K562 (cell line): ENCODE data around the gene MRPL48. TPM values are rescaled to one million over a fixed set of nuclear protein-coding genes. Genes with fewer than 3 reads are reported as not detected.

ENCODE experiments used
- AFF1 ChIP-seq, 2 experiments: fragments of 450-650 bp; IDR thresholded peaks; 2 replicates each; pipeline ENCODE4 v1.6.1; 2018; ENCODE audit warnings: mild to moderate bottlenecking in 2 of 2, low read depth in 1 of 2; ENCODE audit not compliant: partially characterized antibody in 2 of 2
- DIDO1 ChIP-seq: fragments of 450-650 bp; IDR thresholded peaks from 2 replicates; pipeline ENCODE4 v1.6.1; 2016; ENCODE audit warnings: low read depth, missing biosample characterization, missing genetic modification characterization
- ELF2 ChIP-seq: fragments of 250-450 bp; sonication (Bioruptor Pico); IDR thresholded peaks from 2 replicates; pipeline ENCODE4 v1.5.0; 2021; ENCODE audit warnings: mild to moderate bottlenecking
- ELK3 ChIP-seq: fragments of 450-650 bp; formaldehyde crosslinking; IDR thresholded peaks from 2 replicates; pipeline ENCODE4 v1.4.0; 2020; ENCODE audit warnings: mild to moderate bottlenecking
- KHSRP ChIP-seq: fragments of 450-650 bp; IDR thresholded peaks from 2 replicates; pipeline ENCODE4 v1.6.1; 2017
- SLC30A9 ChIP-seq: fragments of 250-450 bp; sonication (Bioruptor Pico); IDR thresholded peaks from 2 replicates; pipeline ENCODE4 v1.8.0; 2022; ENCODE audit warnings: mild to moderate bottlenecking, moderate library complexity
- SNAPC5 ChIP-seq: fragments of 250-450 bp; sonication (Bioruptor Pico); IDR thresholded peaks from 2 replicates; pipeline ENCODE4 v1.8.0; 2021; ENCODE audit warnings: moderate library complexity, mild to moderate bottlenecking, inconsistent platforms
- SNIP1 ChIP-seq: fragments of 450-650 bp; IDR thresholded peaks from 2 replicates; pipeline ENCODE4 v1.7.1; 2017; ENCODE audit warnings: low read depth, mild to moderate bottlenecking
- SP1 ChIP-seq: sonication (generic); formaldehyde crosslinking; IDR thresholded peaks from 2 replicates; pipeline ENCODE4 v1.8.1; 2022; ENCODE audit warnings: mild to moderate bottlenecking, missing genetic modification reagents
- ZBED1 ChIP-seq: IDR thresholded peaks from 2 replicates; pipeline ENCODE4 v1.6.1; 2014
- ZFX ChIP-seq: sonication (generic); formaldehyde crosslinking; IDR thresholded peaks from 2 replicates; pipeline ENCODE4 v1.8.0; 2022; ENCODE audit warnings: mild to moderate bottlenecking, missing genetic modification reagents, moderate library complexity
- ZNF232 ChIP-seq: sonication (generic); formaldehyde crosslinking; IDR thresholded peaks from 2 replicates; pipeline ENCODE4 v1.8.0; 2022; ENCODE audit warnings: mild to moderate bottlenecking, missing genetic modification reagents
- ZNF3 ChIP-seq: fragments of 250-450 bp; sonication (Bioruptor Pico); IDR thresholded peaks from 2 replicates; pipeline ENCODE4 v1.5.0; 2021; ENCODE audit warnings: mild to moderate bottlenecking, moderate library complexity
- ZNF318 ChIP-seq, 2 experiments: fragments of 450-650 bp; IDR thresholded peaks; 2 replicates each; pipeline ENCODE4 v1.6.1; 2016; ENCODE audit warnings: mild to moderate bottlenecking in 2 of 2, borderline replicate concordance in 1 of 2, low read depth in 1 of 2, moderate library complexity in 1 of 2
- polyA plus RNA-seq, 8 experiments: library from polyadenylated mRNA; depleted of rRNA in 4 of 8; stranded (reverse) in 5 of 8; unstranded in 3 of 8; fragments of >200 nt; fragmentation: Nextera tagmentation in 2 of 8; fragmentation: Illumina TruSeq in 1 of 8; extraction: Ambion mirVana in 2 of 8; extraction: Trizol in 1 of 8; gene quantifications; 2 replicates each; pipeline versions ENCODE4 v1.2.1 to v1.2.3, GENCODE V29; 2011 to 2014; ENCODE audit warnings: inconsistent platforms in 1 of 8, missing spikeins in 1 of 8
- total RNA-seq, 7 experiments: library from RNA; depleted of rRNA in 6 of 7; stranded (reverse); fragments of >200 nt in 6 of 7; fragmentation: Illumina TruSeq in 2 of 7; extraction: Trizol in 2 of 7; gene quantifications; 2 replicates each; pipeline versions ENCODE4 v1.2.1 to v1.2.3, GENCODE V29; 2011 to 2021; ENCODE audit warnings: low replicate concordance in 1 of 7

The MRPL48 gene
- total and polyA plus RNA-seq, 9 of the 15 experiments (the other 6 are each of a cell fraction or from before 2014, with no cell fraction given), result 66.0 to 237 (median 104) TPM

GRCh38 chr11:73876424-73877310 lies 89.0 kb downstream of the MRPL48 start, which contains the start of the genes COA4 and PAAF1 (continued):
- TF ChIP-seq ZNF318 (IDR thresholded peaks at IDR 0.05; ENCODE audit: borderline replicate concordance in 1 of 2, low read depth in 1 of 2) (no peak), KHSRP (no peak), ELF2 (peak; percentile 12; the same call in 1 of the 2 replicates), SLC30A9 (CRISPR knock-in tag) (no peak), ELK3 (CRISPR knock-in tag) (no peak), ZNF232 (no peak), ZNF3 (CRISPR knock-in tag) (no peak), AFF1 (IDR thresholded peaks at IDR 0.05; ENCODE audit: low read depth in 1 of 2, partially characterized antibody in 2 of 2) (no peak), ZBED1 (peak; percentile 64; the same call in 1 of the 2 replicates), SP1 (CRISPR knock-in tag) (peak; percentile 94), SNAPC5 (CRISPR knock-in tag) (no peak), ZFX (CRISPR knock-in tag) (peak; percentile 76), SNIP1 (no peak), DIDO1 (tag) (peak; percentile 54; the same call in 1 of the 2 replicates)
